ENCODE measurements around the gene AGR3. TPM values are rescaled to one million over a fixed set of nuclear protein-coding genes. Genes with fewer than 3 reads are reported as not detected.

Gene AGR3
- total and polyA plus RNA-seq, 2 donors (not counting 3 experiments of a cell fraction or from before 2014, with no cell fraction given) = not detected

DNA sequence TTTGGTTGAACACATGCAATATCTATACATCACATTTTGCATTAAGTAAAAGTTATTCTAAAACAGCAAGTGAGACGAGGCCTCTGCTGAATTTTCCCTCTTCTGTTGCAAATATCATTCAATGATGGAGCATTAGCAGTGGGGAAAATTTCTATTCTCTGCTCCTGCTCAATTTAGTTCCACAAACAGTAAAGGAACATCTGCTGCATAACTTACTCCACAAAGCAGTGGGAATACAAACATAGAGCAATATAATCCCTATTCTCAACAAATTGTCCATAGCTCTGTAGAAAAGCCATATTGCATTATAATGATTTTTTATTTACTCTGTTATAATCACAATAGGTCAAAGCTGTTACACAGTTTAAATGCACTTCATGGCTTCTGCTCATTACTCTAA is 5.9 kb downstream of the AGR3 start:
- Histone ChIP-seq H3K9me3 (replicated peaks; ENCODE audit: control insufficient read depth, insufficient read depth, low read length) (no peaks in the 10 kb centered on the region), H4K20me1 (replicated peaks; ENCODE audit: control insufficient read depth, extremely low read depth, insufficient read depth, low read length) (no peaks in the 10 kb centered on the region), H3K4me1 (ENCODE audit: control insufficient read depth, extremely low read depth, insufficient read depth, low read length) (no peaks in the 10 kb centered on the region), H3K9me1 (replicated peaks; ENCODE audit: control insufficient read depth, extremely low read depth, insufficient read depth, low read length) (no peaks in the 10 kb centered on the region), H3K9ac (replicated peaks; ENCODE audit: extremely low read depth, insufficient read depth, low read length) (no peak overlapping the region), H3K4me2 (ENCODE audit: insufficient read depth, low read length) (no peak overlapping the region), H3K79me2 (ENCODE audit: control insufficient read depth, insufficient read depth, low read length) (no peaks in the 10 kb centered on the region), H3K36me3 (ENCODE audit: control insufficient read depth in 2 of 2, extremely low read depth in 1 of 2, insufficient read depth in 2 of 2, low read length in 2 of 2) (no peaks in the 10 kb centered on the region), H3K27ac (ENCODE audit: insufficient read depth, low read depth, low read length) (no peak overlapping the region), H3K4me3 (replicated peaks in 1 of 3; ENCODE audit: insufficient read depth in 1 of 3, low read depth in 1 of 3, low read length in 3 of 3) (no peak overlapping the region), H2AFZ (ENCODE audit: low read depth, low read length) (no peak overlapping the region), H3K27me3 (ENCODE audit: control insufficient read depth in 2 of 2, insufficient read depth in 2 of 2, low read length in 2 of 2) (no peaks in the 10 kb centered on the region)
- ChIA-PET POLR2A (no interaction called here), CTCF (interaction anchor here (1.4 kb wide), 1 partner anchor 15 kb away, joined by 3 read pairs; no protein-coding TSS in a partner anchor)
- no TSS peak for BruUV-seq (replicated peaks)
- TF ChIP-seq POLR2A (IDR thresholded peaks at IDR 0.05; ENCODE audit: low read depth, low read length) (no peak), EZH2 (IDR thresholded peaks at IDR 0.05; ENCODE audit: borderline replicate concordance, low read depth, low read length, severe bottlenecking) (no peak), FOS (IDR thresholded peaks at IDR 0.05; ENCODE audit: borderline replicate concordance, insufficient read depth, low read length) (no peak), POLR2AphosphoS5 (IDR thresholded peaks at IDR 0.05; ENCODE audit: insufficient read depth, low read depth, low read length) (no peak), MYC (IDR thresholded peaks at IDR 0.05; ENCODE audit: low read depth, low read length) (no peak)
- TF ChIP-seq, protein P1, sequence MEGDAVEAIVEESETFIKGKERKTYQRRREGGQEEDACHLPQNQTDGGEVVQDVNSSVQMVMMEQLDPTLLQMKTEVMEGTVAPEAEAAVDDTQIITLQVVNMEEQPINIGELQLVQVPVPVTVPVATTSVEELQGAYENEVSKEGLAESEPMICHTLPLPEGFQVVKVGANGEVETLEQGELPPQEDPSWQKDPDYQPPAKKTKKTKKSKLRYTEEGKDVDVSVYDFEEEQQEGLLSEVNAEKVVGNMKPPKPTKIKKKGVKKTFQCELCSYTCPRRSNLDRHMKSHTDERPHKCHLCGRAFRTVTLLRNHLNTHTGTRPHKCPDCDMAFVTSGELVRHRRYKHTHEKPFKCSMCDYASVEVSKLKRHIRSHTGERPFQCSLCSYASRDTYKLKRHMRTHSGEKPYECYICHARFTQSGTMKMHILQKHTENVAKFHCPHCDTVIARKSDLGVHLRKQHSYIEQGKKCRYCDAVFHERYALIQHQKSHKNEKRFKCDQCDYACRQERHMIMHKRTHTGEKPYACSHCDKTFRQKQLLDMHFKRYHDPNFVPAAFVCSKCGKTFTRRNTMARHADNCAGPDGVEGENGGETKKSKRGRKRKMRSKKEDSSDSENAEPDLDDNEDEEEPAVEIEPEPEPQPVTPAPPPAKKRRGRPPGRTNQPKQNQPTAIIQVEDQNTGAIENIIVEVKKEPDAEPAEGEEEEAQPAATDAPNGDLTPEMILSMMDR (IDR thresholded peaks at IDR 0.05; ENCODE audit: extremely low read depth in 1 of 2, insufficient read depth in 1 of 2, low read depth in 1 of 2, low read length in 2 of 2) = no peak
- TF ChIP-seq, protein P2, sequence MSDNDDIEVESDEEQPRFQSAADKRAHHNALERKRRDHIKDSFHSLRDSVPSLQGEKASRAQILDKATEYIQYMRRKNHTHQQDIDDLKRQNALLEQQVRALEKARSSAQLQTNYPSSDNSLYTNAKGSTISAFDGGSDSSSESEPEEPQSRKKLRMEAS (IDR thresholded peaks at IDR 0.05; ENCODE audit: insufficient read depth, insufficient read length) = no peak
- DNase-seq (ENCODE audit: low read depth, low spot score) = no peak
- no peak for FAIRE-seq
- intact Hi-C loops (cut with micrococcal nuclease) (no loop called here), dilution Hi-C loops (cut with MboI; ENCODE audit: extremely low pct_ligation_motif_present, low sequenced_read_pairs) (no loop called here)

Data from endothelial cell of umbilical vein (primary cell).